ENCODE data around the gene ZNF621. TPM values are rescaled to one million over a fixed set of nuclear protein-coding genes. Genes with fewer than 3 reads are reported as not detected.
A peak's percentile ranks its signal among the peaks of the same experiment; 100 is the strongest.

The ZNF621 gene
- total and polyA plus RNA-seq, 3 donors from 2014 or later = 17.2 to 19.7 (median 19.0) TPM

DNA sequence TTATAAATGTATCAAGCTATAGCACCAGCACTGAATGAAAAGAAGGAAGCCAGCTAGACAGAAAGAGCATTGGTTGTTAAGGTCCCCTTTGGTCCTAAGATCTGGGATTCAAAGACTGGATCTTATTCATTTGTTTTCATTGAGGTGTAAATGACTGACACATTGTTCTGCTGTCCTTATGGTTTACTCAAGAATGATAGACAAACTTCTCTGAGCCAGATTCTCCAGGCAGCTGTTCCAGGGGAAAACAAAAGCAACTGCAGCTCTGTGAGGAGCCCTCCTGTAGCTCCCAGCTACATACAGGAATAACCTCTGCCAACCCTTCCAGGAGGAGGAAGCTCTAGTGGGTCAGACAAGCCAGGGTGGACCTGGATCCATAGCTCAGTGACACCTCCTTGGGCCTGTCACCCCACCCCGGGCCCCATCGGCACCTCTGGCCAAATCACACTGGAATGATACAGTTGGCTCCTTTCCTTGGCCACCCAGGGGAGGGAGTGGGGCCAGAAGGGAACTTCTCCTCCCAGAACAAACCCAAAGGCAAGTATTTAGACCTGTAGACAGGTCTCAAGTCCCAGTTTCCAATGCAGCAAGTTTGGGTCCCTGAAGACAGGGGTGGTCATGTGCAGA, 57.8 kb downstream of the ZNF621 start:
- DNase-seq = no peak
- 39% methylated on average over 2 of the region's 2 CpGs; no CpG with 5 or more reads in 1 of the 2 donors for WGBS, 2 donors
- intact Hi-C loops (cut with DNase I; ENCODE audit: low total_unique reads) = loop anchor here (10.0 kb wide), 1 partner anchor 1292 kb away; no protein-coding TSS in a partner anchor
- H3K4me1 ChIP-seq = peaks cover 5% of the 10 kb centered on the region
- H3K27me3 ChIP-seq = no peaks in the 10 kb centered on the region
- no peak overlapping the region for H3K4me3 ChIP-seq
- no peaks in the 10 kb centered on the region for H3K36me3 ChIP-seq (ENCODE audit: low read depth, missing control alignments)
- no peaks in the 10 kb centered on the region for H3K9me3 ChIP-seq
- H3K27ac ChIP-seq = no peak overlapping the region
- TF ChIP-seq CTCF (IDR thresholded peaks at IDR 0.05) (no peak), POLR2A (IDR thresholded peaks at IDR 0.05) (no peak)

DNA sequence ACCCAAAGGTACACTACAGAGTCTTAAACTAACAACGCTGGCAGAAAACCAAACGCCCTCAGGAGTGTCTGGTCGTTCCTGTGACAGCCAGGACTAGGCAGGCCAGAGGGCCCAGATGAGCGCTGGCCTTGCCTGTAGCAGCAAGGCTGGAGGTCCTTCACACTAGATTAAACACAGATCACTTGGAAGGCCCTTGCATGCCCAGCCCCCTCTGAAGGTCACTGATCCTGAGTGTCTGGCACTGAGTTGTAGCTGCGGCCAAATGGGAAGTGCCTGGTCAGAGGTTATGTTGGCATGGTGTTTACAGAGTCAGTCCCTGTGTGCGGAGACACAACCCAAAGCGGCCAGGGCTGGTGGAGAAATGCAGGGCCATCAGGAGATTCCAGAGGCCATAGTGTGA, 58.9 kb downstream of the ZNF621 start:
- Histone ChIP-seq H3K36me3 (ENCODE audit: low read depth, missing control alignments) (no peaks in the 10 kb centered on the region), H3K4me3 (no peak overlapping the region), H3K27ac (no peak overlapping the region), H3K4me1 (peaks cover 5% of the 10 kb centered on the region), H3K9me3 (no peaks in the 10 kb centered on the region), H3K27me3 (no peaks in the 10 kb centered on the region)
- TF ChIP-seq CTCF (IDR thresholded peaks at IDR 0.05) (no peak), POLR2A (IDR thresholded peaks at IDR 0.05) (no peak)
- 87 to 88% methylated on average over 6 to 7 of the region's 7 CpGs for WGBS, 2 donors
- intact Hi-C loops (cut with DNase I; ENCODE audit: low total_unique reads) = loop anchor here (10.0 kb wide), 1 partner anchor 1291 kb away; no protein-coding TSS in a partner anchor
- no peak for DNase-seq

GRCh38 chr3:40584625-40585189, 59.9 kb downstream of the ZNF621 start:
- WGBS, 2 donors = 18% methylated on average over 14 to 15 of the region's 15 CpGs
- Histone ChIP-seq H3K4me3 (no peak overlapping the region), H3K36me3 (ENCODE audit: low read depth, missing control alignments) (no peaks in the 10 kb centered on the region), H3K9me3 (no peaks in the 10 kb centered on the region), H3K27ac (no peak overlapping the region), H3K4me1 (peaks cover 5% of the 10 kb centered on the region), H3K27me3 (no peaks in the 10 kb centered on the region)
- TF ChIP-seq POLR2A (IDR thresholded peaks at IDR 0.05) = no peak
- TF ChIP-seq CTCF (IDR thresholded peaks at IDR 0.05) = peak; percentile 89 to 93 (median 92)
- peak; percentile 93 for DNase-seq
- intact Hi-C loops (cut with DNase I; ENCODE audit: low total_unique reads) = loop anchor here (10.0 kb wide), 1 partner anchor 1290 kb away; no protein-coding TSS in a partner anchor

DNA sequence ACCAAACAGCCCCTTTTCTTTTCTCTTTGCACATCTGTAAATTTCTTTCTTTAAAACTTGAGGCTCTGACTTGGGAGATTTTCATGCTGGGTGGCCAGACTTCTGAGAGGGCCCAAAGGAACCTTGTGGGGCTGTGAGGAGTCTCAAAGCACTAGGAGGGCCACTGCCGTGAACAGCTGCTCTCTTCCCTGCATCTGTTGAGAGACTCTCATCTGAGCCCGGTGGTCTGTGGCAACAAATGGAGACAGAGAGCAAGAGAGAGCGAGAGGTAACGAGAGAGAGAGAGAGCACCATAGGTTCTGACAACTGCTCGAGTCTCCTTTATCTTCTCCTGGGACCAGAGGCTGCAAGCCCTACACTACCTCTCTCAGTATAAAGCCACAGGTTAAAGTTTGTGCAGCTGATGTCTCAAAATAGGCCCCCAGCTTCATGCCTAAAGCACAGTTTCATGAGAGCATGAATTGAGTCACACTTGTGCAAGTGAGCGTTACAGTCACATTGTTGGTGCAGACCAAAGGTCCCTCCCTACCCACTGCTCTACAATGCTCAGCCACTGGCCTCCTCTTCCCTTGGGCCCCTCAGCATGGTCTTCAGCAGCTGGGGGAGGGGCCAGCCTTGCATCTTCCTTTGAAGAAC, 60.7 kb downstream of the ZNF621 start:
- Histone ChIP-seq H3K36me3 (ENCODE audit: low read depth, missing control alignments) (no peaks in the 10 kb centered on the region), H3K27ac (no peak overlapping the region), H3K4me1 (peaks cover 5% of the 10 kb centered on the region), H3K9me3 (no peaks in the 10 kb centered on the region), H3K4me3 (no peak overlapping the region), H3K27me3 (no peaks in the 10 kb centered on the region)
- no peak for DNase-seq
- 85 to 89% methylated on average over 6 of the region's 6 CpGs for WGBS, 2 donors
- no peak for TF ChIP-seq CTCF (IDR thresholded peaks at IDR 0.05)
- no peak for TF ChIP-seq POLR2A (IDR thresholded peaks at IDR 0.05)
- intact Hi-C loops (cut with DNase I; ENCODE audit: low total_unique reads) = loop anchor here (10.0 kb wide), 1 partner anchor 1289 kb away; no protein-coding TSS in a partner anchor
